ENCODE data around the gene CA12.

CA12 gene

GRCh38 chr15:63357731-63358130 is 23.9 kb downstream of the CA12 start:
- TF ChIP-seq CTCF (IDR thresholded peaks at IDR 0.05; ENCODE audit: insufficient read depth, low read length), result no peak
- TF ChIP-seq GABPA (IDR thresholded peaks at IDR 0.05; ENCODE audit: low read depth), result no peak
- TF ChIP-seq SPI1 (IDR thresholded peaks at IDR 0.05; ENCODE audit: borderline replicate concordance, low read depth), result no peak
- no peak for TF ChIP-seq POLR2AphosphoS5 (IDR thresholded peaks at IDR 0.05; ENCODE audit: low read depth)
- TF ChIP-seq, protein P1, sequence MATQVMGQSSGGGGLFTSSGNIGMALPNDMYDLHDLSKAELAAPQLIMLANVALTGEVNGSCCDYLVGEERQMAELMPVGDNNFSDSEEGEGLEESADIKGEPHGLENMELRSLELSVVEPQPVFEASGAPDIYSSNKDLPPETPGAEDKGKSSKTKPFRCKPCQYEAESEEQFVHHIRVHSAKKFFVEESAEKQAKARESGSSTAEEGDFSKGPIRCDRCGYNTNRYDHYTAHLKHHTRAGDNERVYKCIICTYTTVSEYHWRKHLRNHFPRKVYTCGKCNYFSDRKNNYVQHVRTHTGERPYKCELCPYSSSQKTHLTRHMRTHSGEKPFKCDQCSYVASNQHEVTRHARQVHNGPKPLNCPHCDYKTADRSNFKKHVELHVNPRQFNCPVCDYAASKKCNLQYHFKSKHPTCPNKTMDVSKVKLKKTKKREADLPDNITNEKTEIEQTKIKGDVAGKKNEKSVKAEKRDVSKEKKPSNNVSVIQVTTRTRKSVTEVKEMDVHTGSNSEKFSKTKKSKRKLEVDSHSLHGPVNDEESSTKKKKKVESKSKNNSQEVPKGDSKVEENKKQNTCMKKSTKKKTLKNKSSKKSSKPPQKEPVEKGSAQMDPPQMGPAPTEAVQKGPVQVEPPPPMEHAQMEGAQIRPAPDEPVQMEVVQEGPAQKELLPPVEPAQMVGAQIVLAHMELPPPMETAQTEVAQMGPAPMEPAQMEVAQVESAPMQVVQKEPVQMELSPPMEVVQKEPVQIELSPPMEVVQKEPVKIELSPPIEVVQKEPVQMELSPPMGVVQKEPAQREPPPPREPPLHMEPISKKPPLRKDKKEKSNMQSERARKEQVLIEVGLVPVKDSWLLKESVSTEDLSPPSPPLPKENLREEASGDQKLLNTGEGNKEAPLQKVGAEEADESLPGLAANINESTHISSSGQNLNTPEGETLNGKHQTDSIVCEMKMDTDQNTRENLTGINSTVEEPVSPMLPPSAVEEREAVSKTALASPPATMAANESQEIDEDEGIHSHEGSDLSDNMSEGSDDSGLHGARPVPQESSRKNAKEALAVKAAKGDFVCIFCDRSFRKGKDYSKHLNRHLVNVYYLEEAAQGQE (IDR thresholded peaks at IDR 0.05; ENCODE audit: insufficient replicate concordance, low read depth), result no peak
- no peaks in the 10 kb centered on the region for H3K27me3 ChIP-seq (ENCODE audit: insufficient read depth, poor library complexity, severe bottlenecking)
- H3K27ac ChIP-seq (replicated peaks), result no peak overlapping the region
- H3K4me3 ChIP-seq (replicated peaks; ENCODE audit: insufficient read depth, low read length), result no peak overlapping the region
- DNase-seq (ENCODE audit: low read depth in 1 of 2, low spot score in 1 of 2), result no peak

DNA sequence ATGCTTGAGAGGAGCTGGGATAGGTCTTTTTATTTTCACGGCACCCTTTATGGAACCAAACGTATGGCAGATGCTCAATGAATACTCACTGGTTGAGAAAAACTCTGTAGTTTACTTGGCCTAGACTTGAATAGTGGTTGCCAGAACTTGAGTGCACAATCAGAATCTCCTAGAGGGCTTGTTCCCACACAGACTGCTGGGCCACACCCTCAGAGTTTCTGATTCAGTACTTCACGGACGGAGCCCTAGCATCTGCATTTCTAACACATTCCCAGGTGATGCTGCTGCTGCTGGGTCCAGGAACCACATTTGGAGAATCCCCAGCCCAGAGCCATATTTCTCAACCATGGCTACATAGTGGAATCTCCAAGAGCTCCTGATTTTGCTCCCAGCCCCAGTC is 24.6 kb downstream of the CA12 start:
- no peak for DNase-seq (ENCODE audit: low read depth in 1 of 2, low spot score in 1 of 2)
- Histone ChIP-seq H3K4me3 (replicated peaks; ENCODE audit: insufficient read depth, low read length) (no peak overlapping the region), H3K27ac (replicated peaks) (no peak overlapping the region), H3K27me3 (ENCODE audit: insufficient read depth, poor library complexity, severe bottlenecking) (no peaks in the 10 kb centered on the region)
- no peak for TF ChIP-seq SPI1 (IDR thresholded peaks at IDR 0.05; ENCODE audit: borderline replicate concordance, low read depth)
- TF ChIP-seq, protein P1 (IDR thresholded peaks at IDR 0.05; ENCODE audit: insufficient replicate concordance, low read depth), result no peak

DNA sequence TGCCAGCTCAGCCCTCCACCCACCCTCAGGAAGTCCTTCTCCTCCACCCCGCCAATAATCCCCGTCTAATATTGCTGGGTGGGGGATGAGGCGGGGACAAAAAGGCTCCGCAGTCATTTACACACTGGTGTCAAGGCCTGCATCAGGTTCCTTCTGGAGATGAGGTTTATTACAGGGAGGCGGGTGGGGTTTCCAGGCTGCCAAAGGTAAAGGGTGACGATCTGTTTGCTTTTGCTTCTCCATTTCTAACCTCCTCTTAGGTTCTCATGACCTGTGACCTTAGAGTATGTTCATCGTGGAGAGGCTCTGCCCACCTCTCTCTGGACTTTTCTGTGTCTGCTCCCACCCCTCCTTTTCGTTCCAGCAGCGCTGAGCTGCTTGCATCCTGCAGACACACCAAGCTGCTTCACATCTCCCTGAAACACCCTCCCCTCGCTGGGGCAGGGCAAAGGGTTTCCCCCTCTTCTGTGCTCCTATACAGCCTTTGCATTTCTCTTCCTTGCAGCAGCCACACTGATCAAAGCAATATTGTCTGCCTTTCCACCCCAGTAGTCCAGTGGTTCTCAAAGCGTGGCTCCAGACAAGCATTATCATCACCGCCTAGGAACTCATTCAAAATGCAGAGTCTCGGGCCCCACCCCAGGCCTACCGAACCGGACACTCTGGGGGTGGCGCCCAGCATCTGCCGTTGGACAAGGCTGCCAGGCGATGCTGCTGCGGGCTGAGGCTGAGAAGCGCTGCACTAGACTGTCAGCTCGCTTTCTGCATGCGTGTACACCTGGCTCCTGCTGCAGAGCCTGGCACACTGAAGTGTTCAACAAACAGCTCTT is 26.6 kb downstream of the CA12 start:
- TF ChIP-seq, protein P1 (IDR thresholded peaks at IDR 0.05; ENCODE audit: insufficient replicate concordance, low read depth), result no peak
- TF ChIP-seq GABPA (IDR thresholded peaks at IDR 0.05; ENCODE audit: low read depth), result no peak
- no peak for DNase-seq (ENCODE audit: low read depth in 1 of 2, low spot score in 1 of 2)
- H3K27ac ChIP-seq (replicated peaks), result no peak overlapping the region
- H3K27me3 ChIP-seq (ENCODE audit: insufficient read depth, poor library complexity, severe bottlenecking), result no peaks in the 10 kb centered on the region
- H3K4me3 ChIP-seq (replicated peaks; ENCODE audit: insufficient read depth, low read length), result no peak overlapping the region

- DNase-seq (ENCODE audit: low read depth in 1 of 2, low spot score in 1 of 2), result no peak
- H3K27ac ChIP-seq (replicated peaks), result no peak overlapping the region
- no peak overlapping the region for H3K4me3 ChIP-seq (replicated peaks; ENCODE audit: insufficient read depth, low read length)
- TF ChIP-seq CTCF (IDR thresholded peaks at IDR 0.05; ENCODE audit: insufficient read depth, low read length), result no peak
- no peak for TF ChIP-seq POLR2AphosphoS5 (IDR thresholded peaks at IDR 0.05; ENCODE audit: low read depth)
- TF ChIP-seq GABPA (IDR thresholded peaks at IDR 0.05; ENCODE audit: low read depth), result no peak
- TF ChIP-seq, protein P1 (IDR thresholded peaks at IDR 0.05; ENCODE audit: insufficient replicate concordance, low read depth), result no peak
- no peak for TF ChIP-seq SPI1 (IDR thresholded peaks at IDR 0.05; ENCODE audit: borderline replicate concordance, low read depth)
- no peaks in the 10 kb centered on the region for H3K27me3 ChIP-seq (ENCODE audit: insufficient read depth, poor library complexity, severe bottlenecking)
Observed at GRCh38 chr15:63353887-63354286, 27.8 kb downstream of the CA12 start.
